Lower leg skin (tissue), 3 donors: ENCODE measurements around the gene ATP13A5.

Experiments used
- POLR2A ChIP-seq, 2 donors: fragments of 450-650 bp; IDR thresholded peaks; one replicate each; pipeline ENCODE4 v1.6.1; 2016 to 2017; ENCODE audit warnings: antibody characterized with exemption in 2 of 2, mild to moderate bottlenecking in 1 of 2, moderate library complexity in 1 of 2
- TF ChIP-seq, protein P1 (sequence below), 3 donors: fragments of 450-650 bp; IDR thresholded peaks; one replicate each; pipeline ENCODE4 v1.5.1; 2016; ENCODE audit warnings: antibody characterized with exemption in 3 of 3, mild to moderate bottlenecking in 3 of 3, moderate library complexity in 2 of 3

- TF ChIP-seq, protein P1, sequence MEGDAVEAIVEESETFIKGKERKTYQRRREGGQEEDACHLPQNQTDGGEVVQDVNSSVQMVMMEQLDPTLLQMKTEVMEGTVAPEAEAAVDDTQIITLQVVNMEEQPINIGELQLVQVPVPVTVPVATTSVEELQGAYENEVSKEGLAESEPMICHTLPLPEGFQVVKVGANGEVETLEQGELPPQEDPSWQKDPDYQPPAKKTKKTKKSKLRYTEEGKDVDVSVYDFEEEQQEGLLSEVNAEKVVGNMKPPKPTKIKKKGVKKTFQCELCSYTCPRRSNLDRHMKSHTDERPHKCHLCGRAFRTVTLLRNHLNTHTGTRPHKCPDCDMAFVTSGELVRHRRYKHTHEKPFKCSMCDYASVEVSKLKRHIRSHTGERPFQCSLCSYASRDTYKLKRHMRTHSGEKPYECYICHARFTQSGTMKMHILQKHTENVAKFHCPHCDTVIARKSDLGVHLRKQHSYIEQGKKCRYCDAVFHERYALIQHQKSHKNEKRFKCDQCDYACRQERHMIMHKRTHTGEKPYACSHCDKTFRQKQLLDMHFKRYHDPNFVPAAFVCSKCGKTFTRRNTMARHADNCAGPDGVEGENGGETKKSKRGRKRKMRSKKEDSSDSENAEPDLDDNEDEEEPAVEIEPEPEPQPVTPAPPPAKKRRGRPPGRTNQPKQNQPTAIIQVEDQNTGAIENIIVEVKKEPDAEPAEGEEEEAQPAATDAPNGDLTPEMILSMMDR (IDR thresholded peaks at IDR 0.05), result no peak
- no peak for TF ChIP-seq POLR2A (IDR thresholded peaks at IDR 0.05)
Observed at GRCh38 chr3:193313061-193313958, 65.2 kb downstream of the ATP13A5 start.
